Measurements from ENCODE around the gene LBHD1.

DNA sequence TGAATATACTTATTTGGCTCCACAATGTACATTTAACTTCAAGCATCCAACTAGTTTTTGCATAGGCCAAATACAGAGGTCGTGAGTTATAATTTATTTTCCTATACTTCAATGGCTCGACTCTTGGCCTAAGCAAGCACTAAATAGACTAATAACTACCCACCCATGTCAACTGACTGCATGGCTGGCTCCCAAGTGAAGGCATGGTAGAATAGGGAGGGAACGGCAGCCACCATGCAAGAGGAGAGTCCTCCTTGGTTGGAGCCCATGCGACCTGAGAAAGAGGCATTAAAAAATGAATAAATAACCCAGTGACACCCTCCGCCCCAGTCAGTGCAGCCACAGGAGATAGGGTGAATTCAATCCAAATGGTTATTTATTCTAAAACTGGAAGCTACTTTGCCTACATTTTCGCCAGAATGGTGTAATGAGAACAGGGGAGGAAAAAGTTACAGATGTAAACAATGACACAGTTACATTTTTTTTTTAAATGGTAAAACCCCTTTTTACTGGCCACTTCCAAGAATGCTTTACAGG lies 40.3 kb upstream of the LBHD1 start:
- TF ChIP-seq, protein P1, sequence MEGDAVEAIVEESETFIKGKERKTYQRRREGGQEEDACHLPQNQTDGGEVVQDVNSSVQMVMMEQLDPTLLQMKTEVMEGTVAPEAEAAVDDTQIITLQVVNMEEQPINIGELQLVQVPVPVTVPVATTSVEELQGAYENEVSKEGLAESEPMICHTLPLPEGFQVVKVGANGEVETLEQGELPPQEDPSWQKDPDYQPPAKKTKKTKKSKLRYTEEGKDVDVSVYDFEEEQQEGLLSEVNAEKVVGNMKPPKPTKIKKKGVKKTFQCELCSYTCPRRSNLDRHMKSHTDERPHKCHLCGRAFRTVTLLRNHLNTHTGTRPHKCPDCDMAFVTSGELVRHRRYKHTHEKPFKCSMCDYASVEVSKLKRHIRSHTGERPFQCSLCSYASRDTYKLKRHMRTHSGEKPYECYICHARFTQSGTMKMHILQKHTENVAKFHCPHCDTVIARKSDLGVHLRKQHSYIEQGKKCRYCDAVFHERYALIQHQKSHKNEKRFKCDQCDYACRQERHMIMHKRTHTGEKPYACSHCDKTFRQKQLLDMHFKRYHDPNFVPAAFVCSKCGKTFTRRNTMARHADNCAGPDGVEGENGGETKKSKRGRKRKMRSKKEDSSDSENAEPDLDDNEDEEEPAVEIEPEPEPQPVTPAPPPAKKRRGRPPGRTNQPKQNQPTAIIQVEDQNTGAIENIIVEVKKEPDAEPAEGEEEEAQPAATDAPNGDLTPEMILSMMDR (conservative IDR thresholded peaks at IDR 0.05; ENCODE audit: low read depth, low read length), result no peak
- TF ChIP-seq RAD21 (IDR thresholded peaks at IDR 0.05; ENCODE audit: low read length) (no peak), POLR2A (IDR thresholded peaks at IDR 0.05; ENCODE audit: low read depth, low read length) (no peak), FOS (IDR thresholded peaks at IDR 0.05; ENCODE audit: low read depth, low read length) (no peak)
